GM18502 (cell line): ENCODE results near the gene ALDOB.

Experiments
- ATAC-seq: cut with Tn5 transposase; IDR thresholded peaks from one replicate; pipeline ENCODE4 v1.9.1; 2021; ENCODE audit warnings: mild to moderate bottlenecking; ENCODE audit not compliant: unreplicated experiment, poor library complexity

Gene ALDOB

GRCh38 chr9:101428909-101429308 lies 6.7 kb downstream of the ALDOB start:
- no peak for ATAC-seq

GRCh38 chr9:101427957-101428655 lies 7.5 kb downstream of the ALDOB start:
- ATAC-seq = peak; percentile 79

GRCh38 chr9:101427358-101427757 lies 8.2 kb downstream of the ALDOB start:
- no peak for ATAC-seq

GRCh38 chr9:101421653-101422065 lies 13.9 kb downstream of the ALDOB start:
- ATAC-seq = no peak

GRCh38 chr9:101419863-101420262 lies 15.7 kb downstream of the ALDOB start:
- ATAC-seq = no peak

- no peak for ATAC-seq
These were observed 16.8 kb downstream of the ALDOB start for GRCh38 chr9:101418518-101419430.

- no peak for ATAC-seq
These were observed 17.6 kb downstream of the ALDOB start for GRCh38 chr9:101417977-101418376.

DNA sequence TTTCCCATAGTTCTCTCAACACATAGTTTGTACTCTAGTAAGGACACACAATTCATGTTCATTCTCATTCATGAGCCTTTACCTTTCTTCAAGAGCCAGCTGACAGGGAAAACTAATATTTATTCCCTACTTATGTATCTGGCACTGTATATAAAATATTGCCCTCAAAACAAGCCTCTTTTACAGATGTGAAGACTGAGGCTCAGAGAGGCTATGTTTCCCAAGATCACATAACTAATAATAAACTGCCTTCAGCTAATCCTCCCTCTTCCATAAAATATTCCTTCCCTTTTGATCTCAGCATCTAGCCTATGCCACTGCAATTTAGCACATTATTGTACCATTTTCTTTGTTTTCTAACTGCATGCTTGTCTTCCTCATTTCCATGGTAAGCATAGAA lies 18.2 kb downstream of the ALDOB start:
- ATAC-seq = no peak

DNA sequence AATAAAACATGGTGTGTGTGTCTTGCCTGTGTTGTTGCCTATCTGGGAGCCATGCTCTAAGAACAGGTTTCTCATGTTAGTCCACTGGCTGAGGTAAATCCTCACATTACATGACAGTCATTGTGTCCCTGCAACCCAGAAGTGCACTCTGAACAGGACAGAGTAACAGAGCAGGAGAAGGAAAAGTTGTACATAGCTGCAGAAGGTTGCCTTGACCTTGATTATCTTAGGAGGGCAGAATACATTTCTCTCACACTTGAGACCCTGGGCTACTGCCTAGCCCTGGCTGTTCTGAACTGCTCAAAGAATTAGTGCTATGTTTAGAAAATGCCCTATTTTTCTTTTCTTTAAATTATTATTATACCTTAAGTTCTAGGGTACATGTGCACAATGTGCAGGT lies 20.0 kb downstream of the ALDOB start:
- ATAC-seq = no peak

GRCh38 chr9:101414839-101415238 lies 20.7 kb downstream of the ALDOB start:
- ATAC-seq = no peak

DNA sequence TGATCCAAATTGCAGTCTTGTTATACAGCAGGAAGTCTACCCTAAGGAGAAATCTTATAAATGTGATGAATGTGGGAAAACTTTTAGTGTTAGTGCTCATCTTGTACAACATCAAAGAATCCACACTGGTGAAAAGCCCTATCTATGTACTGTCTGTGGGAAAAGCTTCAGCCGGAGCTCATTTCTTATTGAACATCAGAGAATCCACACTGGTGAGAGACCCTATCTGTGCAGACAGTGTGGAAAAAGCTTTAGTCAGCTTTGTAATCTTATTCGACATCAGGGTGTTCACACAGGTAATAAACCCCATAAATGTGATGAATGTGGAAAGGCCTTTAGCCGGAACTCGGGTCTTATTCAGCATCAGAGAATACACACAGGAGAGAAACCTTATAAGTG lies 26.5 kb downstream of the ALDOB start:
- ATAC-seq = no peak

DNA sequence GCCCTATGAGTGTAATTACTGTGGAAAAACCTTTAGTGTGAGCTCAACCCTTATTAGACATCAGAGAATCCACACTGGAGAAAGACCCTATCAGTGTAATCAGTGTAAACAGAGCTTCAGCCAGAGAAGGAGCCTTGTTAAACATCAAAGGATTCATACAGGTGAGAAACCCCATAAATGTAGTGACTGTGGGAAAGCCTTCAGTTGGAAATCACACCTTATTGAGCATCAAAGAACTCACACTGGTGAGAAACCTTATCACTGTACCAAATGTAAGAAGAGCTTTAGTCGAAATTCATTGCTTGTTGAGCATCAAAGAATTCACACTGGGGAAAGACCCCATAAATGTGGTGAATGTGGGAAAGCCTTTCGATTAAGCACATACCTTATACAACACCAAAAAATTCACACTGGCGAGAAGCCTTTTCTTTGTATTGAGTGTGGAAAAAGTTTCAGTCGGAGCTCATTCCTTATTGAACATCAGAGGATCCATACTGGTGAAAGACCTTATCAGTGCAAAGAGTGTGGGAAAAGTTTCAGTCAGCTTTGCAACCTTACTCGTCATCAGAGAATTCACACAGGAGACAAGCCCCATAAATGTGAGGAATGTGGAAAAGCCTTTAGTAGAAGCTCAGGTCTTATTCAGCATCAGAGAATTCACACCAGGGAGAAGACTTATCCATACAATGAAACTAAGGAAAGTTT lies 27.0 kb downstream of the ALDOB start:
- no peak for ATAC-seq

DNA sequence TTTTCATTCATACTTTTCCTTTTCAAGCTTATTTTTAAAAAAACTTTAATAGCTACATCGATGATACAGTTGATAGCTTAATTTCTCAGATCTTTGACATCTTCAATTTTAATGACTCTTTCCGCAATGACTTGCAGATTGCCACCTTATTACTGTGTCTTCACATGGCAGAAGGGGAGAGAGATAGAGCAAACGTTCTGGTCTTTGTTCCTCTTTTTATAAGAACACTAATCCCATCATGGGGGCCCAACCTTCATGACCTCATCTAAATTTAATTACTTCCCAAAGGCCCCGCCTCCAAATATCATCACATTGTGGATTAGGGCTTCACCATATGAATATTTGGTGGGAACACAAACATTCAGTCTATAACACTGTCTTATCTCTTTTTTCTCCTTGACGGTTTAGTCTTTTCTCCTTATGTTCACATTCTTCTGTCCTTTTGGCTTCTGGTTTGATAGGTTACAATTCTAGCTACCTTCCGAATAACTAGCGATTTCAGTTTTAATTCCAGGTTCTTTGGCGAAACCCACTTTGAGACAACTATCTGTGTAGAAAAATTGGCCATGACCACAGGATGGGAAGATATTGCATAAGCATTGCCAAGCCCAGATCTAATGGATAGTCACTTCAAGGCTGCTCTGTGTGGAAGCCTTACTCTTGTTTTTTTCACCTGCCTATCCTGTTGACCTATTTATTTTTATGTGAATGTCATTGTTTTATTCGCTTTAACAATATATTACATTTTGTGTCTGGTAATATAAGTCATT lies 31.9 kb downstream of the ALDOB start:
- no peak for ATAC-seq

- no peak for ATAC-seq
These were observed 35.5 kb downstream of the ALDOB start for GRCh38 chr9:101400120-101400519.

- ATAC-seq = no peak
These were observed 36.0 kb downstream of the ALDOB start for GRCh38 chr9:101399643-101399970.

GRCh38 chr9:101398930-101399642 lies 36.5 kb downstream of the ALDOB start:
- ATAC-seq = peak; percentile 15

DNA sequence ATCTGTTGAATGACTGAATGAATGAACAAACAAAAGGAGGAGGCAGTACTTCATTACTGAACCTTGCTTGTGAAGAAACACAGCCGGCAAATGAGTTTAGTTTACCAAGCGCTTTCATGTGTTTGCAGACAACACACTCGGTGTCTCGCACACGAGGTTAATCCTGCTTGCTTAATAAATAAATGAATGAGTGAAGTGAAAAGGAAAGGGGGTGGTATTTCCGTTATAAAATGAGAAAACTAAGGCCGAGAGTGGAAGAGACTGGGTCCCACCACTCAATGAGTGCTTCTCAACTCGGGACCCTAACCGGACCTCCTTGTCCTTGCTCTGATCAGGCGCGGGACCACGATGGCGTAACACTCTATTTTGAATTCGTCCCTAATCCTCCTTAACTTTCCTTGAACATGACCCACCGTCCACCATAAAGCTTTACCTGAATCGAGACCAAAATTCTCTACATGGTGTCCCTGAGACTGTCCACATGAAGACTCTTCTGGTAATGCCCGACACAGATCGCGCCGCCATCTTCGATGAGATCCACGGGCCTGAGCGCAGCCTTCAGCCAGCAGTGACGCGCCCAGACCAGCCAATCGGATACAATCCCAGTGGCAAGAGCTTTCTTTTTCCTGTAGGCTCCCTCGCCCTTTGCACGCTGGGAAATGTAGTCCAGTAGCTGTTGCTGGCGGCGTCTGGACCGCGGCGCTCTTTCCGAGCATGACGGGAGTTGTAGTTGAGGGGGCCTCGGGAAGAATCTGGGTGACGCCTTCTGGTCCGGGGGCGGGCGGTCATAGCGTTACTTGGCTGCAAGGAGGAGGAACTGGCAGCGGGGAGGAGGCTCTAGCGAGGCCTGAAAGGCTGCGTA lies 37.3 kb downstream of the ALDOB start, which contains the start of the genes MRPL50 and ZNF189:
Gene MRPL50 (minus strand): TSS at position 551 of the 862 bp plus-strand sequence. CDS start 26 bp downstream, at position 525.
Gene ZNF189 (plus strand): TSS at position 784 of the 862 bp plus-strand sequence. CDS start 306 bp downstream, outside the sequence.
- ATAC-seq = peak; percentile 98

DNA sequence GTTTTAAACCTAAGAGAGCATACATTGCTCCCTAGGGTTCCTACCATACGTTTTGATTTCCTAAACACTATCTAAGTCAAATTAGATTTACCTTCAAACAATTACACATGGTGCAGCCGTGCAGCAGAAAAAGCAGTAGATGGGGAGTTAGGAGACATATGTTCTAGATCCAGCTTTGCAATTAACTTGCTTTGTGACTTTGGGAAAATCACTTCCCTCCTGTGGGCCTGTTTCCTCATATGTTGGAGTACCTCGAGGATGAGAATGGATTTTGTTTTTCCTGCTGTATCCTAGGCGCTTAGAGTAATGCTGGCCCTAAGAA lies 37.9 kb downstream of the ALDOB start:
- no peak for ATAC-seq

DNA sequence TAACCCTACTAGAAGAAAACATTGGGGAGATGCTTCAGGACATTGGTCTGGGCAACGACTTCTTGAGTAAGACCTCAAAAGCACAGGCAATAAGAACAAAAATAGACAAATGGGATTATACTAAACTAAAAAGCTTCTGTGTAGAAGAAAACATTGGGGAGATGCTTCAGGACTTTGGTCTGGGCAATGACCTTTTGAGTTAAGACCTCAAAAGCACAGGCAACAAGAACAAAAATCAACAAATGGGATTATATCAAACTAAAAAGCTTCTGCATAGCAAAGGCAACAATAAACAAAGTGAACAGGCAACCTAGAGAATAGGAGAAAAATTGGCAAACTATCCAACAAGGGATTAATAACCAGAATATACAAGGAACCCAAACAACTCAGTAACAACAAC lies 40.9 kb downstream of the ALDOB start:
- no peak for ATAC-seq
